Ishikawa (cell line): ENCODE data around the gene LAMA3.

ENCODE experiments used
- CREB1 ChIP-seq: IDR thresholded peaks from 2 replicates; pipeline ENCODE4 v1.6.1; 2012; ENCODE audit warnings: low read depth
- EGR1 ChIP-seq: IDR thresholded peaks from 2 replicates; pipeline ENCODE4 v1.6.1; 2012
- EP300 ChIP-seq: IDR thresholded peaks from 2 replicates; pipeline ENCODE4 v1.6.1; 2012; ENCODE audit warnings: borderline replicate concordance
- FOXM1 ChIP-seq: IDR thresholded peaks from 2 replicates; pipeline ENCODE4 v1.6.1; 2012; ENCODE audit warnings: low read depth, borderline replicate concordance
- MAX ChIP-seq: IDR thresholded peaks from 2 replicates; pipeline ENCODE4 v1.6.1; 2012
- REST ChIP-seq: IDR thresholded peaks from 2 replicates; pipeline ENCODE4 v1.6.1; 2012; ENCODE audit warnings: low read depth, mild to moderate bottlenecking
- TAF1 ChIP-seq: IDR thresholded peaks from 2 replicates; pipeline ENCODE4 v1.6.1; 2012; ENCODE audit warnings: low read depth, mild to moderate bottlenecking
- TCF12 ChIP-seq: IDR thresholded peaks from 2 replicates; pipeline ENCODE4 v1.6.1; 2012; ENCODE audit warnings: low read depth
- TEAD4 ChIP-seq: IDR thresholded peaks from 2 replicates; pipeline ENCODE4 v1.6.1; 2012
- YY1 ChIP-seq: IDR thresholded peaks from 2 replicates; pipeline ENCODE4 v1.6.1; 2012; ENCODE audit warnings: low read depth

- no peak for TF ChIP-seq YY1
- no peak for TF ChIP-seq TAF1
- no peak for TF ChIP-seq CREB1
- no peak for TF ChIP-seq EP300
- no peak for TF ChIP-seq FOXM1
- TF ChIP-seq TCF12 = no peak
- TF ChIP-seq EGR1 = no peak
- TF ChIP-seq TEAD4 = no peak
- TF ChIP-seq REST = no peak
- TF ChIP-seq MAX = no peak
These were observed 48.3 kb downstream of the LAMA3 start for GRCh38 chr18:23737578-23737977.
